Chondrocyte (in vitro differentiated cells): ENCODE results near the gene CACNA1C. TPM values are rescaled to one million over a fixed set of nuclear protein-coding genes. Genes with fewer than 3 reads are reported as not detected.

ENCODE experiments used
- DNase-seq: peaks from one replicate; pipeline ENCODE4 v3.0.0; 2021; ENCODE audit warnings: mixed read lengths, low spot score
- H3K27ac Mint-ChIP-seq: one replicate; pipeline ENCODE4 v1.8.0; 2021; ENCODE audit warnings: mild to moderate bottlenecking, moderate library complexity, mixed read lengths; ENCODE audit not compliant: unreplicated experiment
- H3K27me3 Mint-ChIP-seq: 2 replicates; pipeline ENCODE4 v1.8.0; 2021; ENCODE audit warnings: low read depth, mixed read lengths
- H3K36me3 Mint-ChIP-seq: 2 replicates; pipeline ENCODE4 v1.8.0; 2021; ENCODE audit warnings: low read depth, mixed read lengths
- H3K4me1 Mint-ChIP-seq: 2 replicates; pipeline ENCODE4 v1.8.0; 2021; ENCODE audit warnings: low read depth, mild to moderate bottlenecking, mixed read lengths
- H3K4me3 Mint-ChIP-seq: one replicate; pipeline ENCODE4 v1.8.0; 2021; ENCODE audit warnings: mild to moderate bottlenecking, moderate library complexity, mixed read lengths; ENCODE audit not compliant: unreplicated experiment
- H3K9me3 Mint-ChIP-seq: 2 replicates; pipeline ENCODE4 v1.8.0; 2021; ENCODE audit warnings: low read depth, mixed read lengths
- CTCF ChIP-seq: fragments of 200-600 bp; sonication (generic); IDR thresholded peaks from 2 replicates; pipeline ENCODE4 v1.5.0; 2021; ENCODE audit warnings: antibody characterized with exemption, mild to moderate bottlenecking, moderate library complexity
- total RNA-seq: library from RNA; stranded (reverse); gene quantifications from 3 replicates; pipeline ENCODE4 v1.2.1, GENCODE V29; 2021

Gene CACNA1C
- total RNA-seq, 1 donor from 2014 or later = 27.0 TPM

- Mint-ChIP-seq H3K27ac (peak overlapping the region; percentile 75), H3K9me3 (no peaks in the 10 kb centered on the region), H3K4me1 (peaks cover 41% of the 10 kb centered on the region), H3K36me3 (no peaks in the 10 kb centered on the region), H3K27me3 (no peaks in the 10 kb centered on the region), H3K4me3 (no peak overlapping the region)
- no peak for DNase-seq
- TF ChIP-seq CTCF = no peak
Measured at GRCh38 chr12:2372735-2373134, 319.9 kb downstream of the CACNA1C start.

- no peaks in the 10 kb centered on the region for H3K36me3 Mint-ChIP-seq
- no peaks in the 10 kb centered on the region for H3K9me3 Mint-ChIP-seq
- no peaks in the 10 kb centered on the region for H3K27me3 Mint-ChIP-seq
- peak overlapping the region; percentile 75 for H3K27ac Mint-ChIP-seq
- TF ChIP-seq CTCF = no peak
- DNase-seq = no peak
- H3K4me1 Mint-ChIP-seq = peaks cover 41% of the 10 kb centered on the region
- H3K4me3 Mint-ChIP-seq = no peak overlapping the region
Measured at GRCh38 chr12:2373307-2373706, 320.5 kb downstream of the CACNA1C start.

GRCh38 chr12:2374092-2374906 is 321.5 kb downstream of the CACNA1C start:
- no peaks in the 10 kb centered on the region for H3K27me3 Mint-ChIP-seq
- H3K9me3 Mint-ChIP-seq = no peaks in the 10 kb centered on the region
- peak overlapping the region; percentile 56 for H3K27ac Mint-ChIP-seq
- no peaks in the 10 kb centered on the region for H3K36me3 Mint-ChIP-seq
- H3K4me1 Mint-ChIP-seq = peaks cover 45% of the 10 kb centered on the region
- no peak for TF ChIP-seq CTCF
- no peak for DNase-seq
- no peak overlapping the region for H3K4me3 Mint-ChIP-seq

GRCh38 chr12:2375871-2376270 is 323.1 kb downstream of the CACNA1C start:
- Mint-ChIP-seq H3K9me3 (no peaks in the 10 kb centered on the region), H3K27me3 (no peaks in the 10 kb centered on the region), H3K4me3 (no peak overlapping the region), H3K4me1 (peaks cover 52% of the 10 kb centered on the region), H3K27ac (no peak overlapping the region), H3K36me3 (peaks cover 2% of the 10 kb centered on the region)
- no peak for TF ChIP-seq CTCF
- DNase-seq = no peak

- Mint-ChIP-seq H3K36me3 (peaks cover 2% of the 10 kb centered on the region), H3K4me1 (peaks cover 54% of the 10 kb centered on the region), H3K9me3 (no peaks in the 10 kb centered on the region), H3K27me3 (no peaks in the 10 kb centered on the region), H3K27ac (no peak overlapping the region), H3K4me3 (no peak overlapping the region)
- no peak for DNase-seq
- no peak for TF ChIP-seq CTCF
Measured at GRCh38 chr12:2376908-2377657, 324.3 kb downstream of the CACNA1C start.
